SK-N-MC (cell line): ENCODE results near the gene LCN1.

Experiments used
- EZH2 ChIP-seq: fragments of 200-600 bp; sonication (generic); IDR thresholded peaks from one replicate; pipeline ENCODE4 v1.6.1; 2017; ENCODE audit warnings: antibody characterized with exemption
- POLR2AphosphoS5 ChIP-seq: IDR thresholded peaks from 2 replicates; pipeline ENCODE4 v1.6.1; 2012; ENCODE audit warnings: mild to moderate bottlenecking, low read depth, low read length, borderline replicate concordance

- no peak for TF ChIP-seq EZH2
- TF ChIP-seq POLR2AphosphoS5, result no peak
These were observed 36.6 kb upstream of the LCN1 start for GRCh38 chr9:135484460-135485277.
